ENCODE data around the gene RPS3. TPM values are rescaled to one million over a fixed set of nuclear protein-coding genes. Genes with fewer than 3 reads are reported as not detected.

Gene RPS3
- total and polyA plus RNA-seq, 9 of the 15 experiments (the other 6 are each of a cell fraction or from before 2014, with no cell fraction given), result 2,700 to 5,771 (median 3,679) TPM

- no peak for TF ChIP-seq BCLAF1 (IDR thresholded peaks at IDR 0.05; ENCODE audit: borderline replicate concordance in 1 of 2, control insufficient read depth in 1 of 2, low read depth in 2 of 2, low read length in 1 of 2)
- no peak for TF ChIP-seq FOXM1 (IDR thresholded peaks at IDR 0.05; ENCODE audit: low read depth)
- TF ChIP-seq FOXM1 (CRISPR knock-in tag; IDR thresholded peaks at IDR 0.05; ENCODE audit: low read depth), result no peak
- TF ChIP-seq SMAD3 (CRISPR knock-in tag; conservative IDR thresholded peaks at IDR 0.05), result no peak
- TF ChIP-seq ARID2 (IDR thresholded peaks at IDR 0.05), result no peak
- no peak for TF ChIP-seq ARID3A (IDR thresholded peaks at IDR 0.05; ENCODE audit: borderline replicate concordance, low read depth, low read length)
- no peak for TF ChIP-seq PHF20 (IDR thresholded peaks at IDR 0.05; ENCODE audit: partially characterized antibody)
- no peak for TF ChIP-seq HNRNPH1 (optimal IDR thresholded peaks at IDR 0.05; ENCODE audit: low read depth, low read length)
Observed at GRCh38 chr11:75356613-75357012, 42.7 kb upstream of the RPS3 start (continued).

Data from K562 (cell line).